Measurements from ENCODE around the gene ULK4.
A peak's percentile ranks its signal among the peaks of the same experiment; 100 is the strongest.

The ULK4 gene

GRCh38 chr3:41204369-41204768 is 757.5 kb downstream of the ULK4 start:
- no peak for DNase-seq

- DNase-seq: no peak
Measured at GRCh38 chr3:41202834-41203345, 759.0 kb downstream of the ULK4 start.

- no peak for DNase-seq
Measured at GRCh38 chr3:41202075-41202833, 759.6 kb downstream of the ULK4 start.

GRCh38 chr3:41200669-41201021 is 761.3 kb downstream of the ULK4 start:
- no peak for DNase-seq

GRCh38 chr3:41199866-41200668 is 761.8 kb downstream of the ULK4 start:
- no peak for DNase-seq

- DNase-seq: peak; percentile 92
Measured at GRCh38 chr3:41198950-41199865, 762.7 kb downstream of the ULK4 start, which contains the start of gene CTNNB1. Gene CTNNB1 (plus strand): TSS chr3:41199505. CDS start chr3:41224069, 24,564 bp downstream.

GRCh38 chr3:41198526-41198925 is 763.4 kb downstream of the ULK4 start:
- DNase-seq: no peak

GRCh38 chr3:41198046-41198445 is 763.9 kb downstream of the ULK4 start:
- no peak for DNase-seq
